ENCODE measurements around the gene NCKIPSD. TPM values are rescaled to one million over a fixed set of nuclear protein-coding genes. Genes with fewer than 3 reads are reported as not detected.

NCKIPSD gene
- total and polyA plus RNA-seq, 7 experiments from 2014 or later, result 8.6 to 42.1 (median 20.3) TPM

- H3K4me1 Mint-ChIP-seq, result peaks cover 14 to 51% (median 37%) of the 10 kb centered on the region in 7 donors
These were observed 15.2 kb upstream of the NCKIPSD start for GRCh38 chr3:48700731-48701405.

GRCh38 chr3:48698891-48699290, 13.2 kb upstream of the NCKIPSD start:
- Mint-ChIP-seq H3K4me1 (peaks cover 10 to 49% (median 34%) of the 10 kb centered on the region in 7 donors), H3K27ac (peak overlapping the region in 3 of 9 donors; percentile 13 to 39 (median 24)), H3K4me3 (no peak overlapping the region), H3K36me3 (peaks cover 5 to 23% (median 12%) of the 10 kb centered on the region in 5 donors), H3K9me3 (no peaks in the 10 kb centered on the region), H3K27me3 (no peaks in the 10 kb centered on the region)
- peaks cover 2 to 38% (median 21%) of the 10 kb centered on the region in 3 experiments for H3K36me3 ChIP-seq (ENCODE audit: control insufficient read depth in 2 of 3, insufficient read depth in 3 of 3, low read length in 3 of 3)
- DNase-seq (no peak), ATAC-seq (no peak)
- H3K9me3 ChIP-seq (ENCODE audit: control insufficient read depth in 2 of 3, low read length in 3 of 3), result no peaks in the 10 kb centered on the region
- CTCF ChIA-PET, result no interaction called here
- H3K27me3 ChIP-seq (ENCODE audit: control insufficient read depth in 2 of 2, insufficient read depth in 2 of 2, low read length in 2 of 2), result no peaks in the 10 kb centered on the region
- no peak overlapping the region for H3K4me3 ChIP-seq (ENCODE audit: low read length)
- H3K4me1 ChIP-seq (ENCODE audit: control insufficient read depth in 2 of 2, insufficient read depth in 2 of 2, low read length in 2 of 2), result peaks cover 4 to 8% of the 10 kb centered on the region in 2 donors
- intact Hi-C loops (cut with micrococcal nuclease), result no loop called here
- H3K27ac ChIP-seq (ENCODE audit: low read depth, low read length), result no peak overlapping the region
- POLR2A ChIA-PET, result no interaction called here

More at GRCh38 chr3:48700731-48701405, 15.2 kb upstream of the NCKIPSD start:
- peak overlapping the region in 1 of 9 donors; percentile 5 for H3K27ac Mint-ChIP-seq
- peaks cover 0 to 32% (median 11%) of the 10 kb centered on the region in 3 experiments for H3K36me3 ChIP-seq (ENCODE audit: control insufficient read depth in 2 of 3, insufficient read depth in 3 of 3, low read length in 3 of 3)
- peak overlapping the region; percentile 29 for H3K27ac ChIP-seq (ENCODE audit: low read depth, low read length)
- no peaks in the 10 kb centered on the region for H3K9me3 Mint-ChIP-seq
- ATAC-seq (no peak), DNase-seq (no peak)
- H3K4me1 ChIP-seq (ENCODE audit: control insufficient read depth in 2 of 2, insufficient read depth in 2 of 2, low read length in 2 of 2), result peaks cover 4 to 8% of the 10 kb centered on the region in 2 donors
- no peaks in the 10 kb centered on the region for H3K9me3 ChIP-seq (ENCODE audit: control insufficient read depth in 2 of 3, low read length in 3 of 3)
- ChIA-PET CTCF (interaction anchor here (0.7 to 0.9 kb wide), 3 partner anchors 13 to 1153 kb away, joined by 3 to 4 read pairs (median 3); partner anchors contain the start of gene QRICH1), POLR2A (interaction anchor here (0.5 kb wide), 1 partner anchor 260 kb away, joined by 5 read pairs; no protein-coding TSS in a partner anchor)
- H3K36me3 Mint-ChIP-seq, result peaks cover 5 to 23% (median 11%) of the 10 kb centered on the region in 5 donors
- no peaks in the 10 kb centered on the region for H3K27me3 Mint-ChIP-seq
- no peak overlapping the region for H3K4me3 ChIP-seq (ENCODE audit: low read length)
- no peaks in the 10 kb centered on the region for H3K27me3 ChIP-seq (ENCODE audit: control insufficient read depth in 2 of 2, insufficient read depth in 2 of 2, low read length in 2 of 2)
- H3K4me3 Mint-ChIP-seq, result no peak overlapping the region
- intact Hi-C loops (cut with micrococcal nuclease), result no loop called here

- Mint-ChIP-seq H3K9me3 (no peaks in the 10 kb centered on the region), H3K4me3 (no peak overlapping the region), H3K4me1 (peaks cover 10 to 44% (median 28%) of the 10 kb centered on the region in 7 donors), H3K27ac (peak overlapping the region in 2 of 9 donors; percentile 18 to 28), H3K36me3 (peaks cover 5 to 29% (median 13%) of the 10 kb centered on the region in 5 donors), H3K27me3 (no peaks in the 10 kb centered on the region)
- Histone ChIP-seq H3K27ac (ENCODE audit: low read depth, low read length) (no peak overlapping the region), H3K9me3 (ENCODE audit: control insufficient read depth in 2 of 3, low read length in 3 of 3) (no peaks in the 10 kb centered on the region), H3K4me1 (ENCODE audit: control insufficient read depth in 2 of 2, insufficient read depth in 2 of 2, low read length in 2 of 2) (peaks cover 4 to 8% of the 10 kb centered on the region in 2 donors), H3K36me3 (ENCODE audit: control insufficient read depth in 2 of 3, insufficient read depth in 3 of 3, low read length in 3 of 3) (peaks cover 7 to 47% (median 29%) of the 10 kb centered on the region in 3 experiments), H3K27me3 (ENCODE audit: control insufficient read depth in 2 of 2, insufficient read depth in 2 of 2, low read length in 2 of 2) (no peaks in the 10 kb centered on the region), H3K4me3 (ENCODE audit: low read length) (no peak overlapping the region)
- intact Hi-C loops (cut with micrococcal nuclease), result no loop called here
- POLR2A ChIA-PET, result no interaction called here
- CTCF ChIA-PET, result interaction anchor here (0.6 to 0.8 kb wide), 3 partner anchors 14 to 44 kb away, joined by 3 read pairs; partner anchors contain the start of gene IP6K2
- DNase-seq (no peak), ATAC-seq (no peak)
These were observed 12.2 kb upstream of the NCKIPSD start for GRCh38 chr3:48697952-48698351.

- Histone ChIP-seq H3K27me3 (ENCODE audit: control insufficient read depth in 2 of 2, insufficient read depth in 2 of 2, low read length in 2 of 2) (no peaks in the 10 kb centered on the region), H3K4me3 (ENCODE audit: low read length) (no peak overlapping the region), H3K27ac (ENCODE audit: low read depth, low read length) (no peak overlapping the region), H3K36me3 (ENCODE audit: control insufficient read depth in 2 of 3, insufficient read depth in 3 of 3, low read length in 3 of 3) (peaks cover 13 to 59% (median 41%) of the 10 kb centered on the region in 3 experiments), H3K4me1 (ENCODE audit: control insufficient read depth in 2 of 2, insufficient read depth in 2 of 2, low read length in 2 of 2) (peaks cover 4 to 8% of the 10 kb centered on the region in 2 donors), H3K9me3 (ENCODE audit: control insufficient read depth in 2 of 3, low read length in 3 of 3) (no peaks in the 10 kb centered on the region)
- no peaks in the 10 kb centered on the region for H3K9me3 Mint-ChIP-seq
- H3K4me1 Mint-ChIP-seq, result peaks cover 7 to 35% (median 19%) of the 10 kb centered on the region in 7 donors
- CTCF ChIA-PET, result no interaction called here
- no peaks in the 10 kb centered on the region for H3K27me3 Mint-ChIP-seq
- H3K27ac Mint-ChIP-seq, result peak overlapping the region in 5 of 9 donors; percentile 38 to 67 (median 55)
- POLR2A ChIA-PET, result no interaction called here
- no peak for DNase-seq
- ATAC-seq, result no peak
- peak overlapping the region in 1 of 10 donors; percentile 15 for H3K4me3 Mint-ChIP-seq
- peaks cover 0 to 26% (median 10%) of the 10 kb centered on the region in 5 donors for H3K36me3 Mint-ChIP-seq
- intact Hi-C loops (cut with micrococcal nuclease), result no loop called here
These were observed 10.9 kb upstream of the NCKIPSD start for GRCh38 chr3:48696601-48697000.

GRCh38 chr3:48696156-48696555, 10.4 kb upstream of the NCKIPSD start:
- H3K27ac ChIP-seq (ENCODE audit: low read depth, low read length), result no peak overlapping the region
- DNase-seq (no peak), ATAC-seq (no peak)
- ChIA-PET CTCF (interaction anchor here (1.0 kb wide), 1 partner anchor 10 kb away, joined by 4 read pairs; no protein-coding TSS in a partner anchor), POLR2A (interaction anchor here (0.6 kb wide), 2 partner anchors 42 to 1658 kb away, joined by 3 to 8 read pairs; no protein-coding TSS in a partner anchor)
- Mint-ChIP-seq H3K4me3 (no peak overlapping the region), H3K36me3 (peaks cover 2 to 29% (median 12%) of the 10 kb centered on the region in 5 donors), H3K27ac (peak overlapping the region in 5 of 9 donors; percentile 38 to 67 (median 55)), H3K4me1 (peaks cover 7 to 35% (median 19%) of the 10 kb centered on the region in 7 donors), H3K9me3 (no peaks in the 10 kb centered on the region), H3K27me3 (no peaks in the 10 kb centered on the region)
- peaks cover 4 to 8% of the 10 kb centered on the region in 2 donors for H3K4me1 ChIP-seq (ENCODE audit: control insufficient read depth in 2 of 2, insufficient read depth in 2 of 2, low read length in 2 of 2)
- no peaks in the 10 kb centered on the region for H3K27me3 ChIP-seq (ENCODE audit: control insufficient read depth in 2 of 2, insufficient read depth in 2 of 2, low read length in 2 of 2)
- H3K4me3 ChIP-seq (ENCODE audit: low read length), result no peak overlapping the region
- no peaks in the 10 kb centered on the region for H3K9me3 ChIP-seq (ENCODE audit: control insufficient read depth in 2 of 3, low read length in 3 of 3)
- intact Hi-C loops (cut with micrococcal nuclease), result no loop called here
- H3K36me3 ChIP-seq (ENCODE audit: control insufficient read depth in 2 of 3, insufficient read depth in 3 of 3, low read length in 3 of 3), result peaks cover 15 to 62% (median 41%) of the 10 kb centered on the region in 3 experiments

- Mint-ChIP-seq H3K4me1 (peaks cover 7 to 35% (median 18%) of the 10 kb centered on the region in 7 donors), H3K4me3 (no peak overlapping the region), H3K27me3 (no peaks in the 10 kb centered on the region), H3K36me3 (peaks cover 4 to 32% (median 16%) of the 10 kb centered on the region in 5 donors), H3K9me3 (no peaks in the 10 kb centered on the region), H3K27ac (peak overlapping the region in 3 of 9 donors; percentile 14 to 76 (median 59))
- Histone ChIP-seq H3K9me3 (ENCODE audit: control insufficient read depth in 2 of 3, low read length in 3 of 3) (no peaks in the 10 kb centered on the region), H3K4me1 (ENCODE audit: control insufficient read depth in 2 of 2, insufficient read depth in 2 of 2, low read length in 2 of 2) (peaks cover 3 to 4% of the 10 kb centered on the region in 2 donors), H3K36me3 (ENCODE audit: control insufficient read depth in 2 of 3, insufficient read depth in 3 of 3, low read length in 3 of 3) (peaks cover 20 to 70% (median 39%) of the 10 kb centered on the region in 3 experiments), H3K4me3 (ENCODE audit: low read length) (no peak overlapping the region), H3K27ac (ENCODE audit: low read depth, low read length) (no peak overlapping the region), H3K27me3 (ENCODE audit: control insufficient read depth in 2 of 2, insufficient read depth in 2 of 2, low read length in 2 of 2) (no peaks in the 10 kb centered on the region)
- intact Hi-C loops (cut with micrococcal nuclease), result no loop called here
- POLR2A ChIA-PET, result interaction anchor here (0.6 kb wide), 1 partner anchor 43 kb away, joined by 8 read pairs; no protein-coding TSS in a partner anchor
- CTCF ChIA-PET, result interaction anchor here (1.0 kb wide), 1 partner anchor 9 kb away, joined by 4 read pairs; no protein-coding TSS in a partner anchor
- ATAC-seq (no peak), DNase-seq (no peak)
These were observed 9.7 kb upstream of the NCKIPSD start for GRCh38 chr3:48695393-48695753.
